HG02571 (cell line): Measurements from ENCODE around the gene TELO2.
"Not testable (repeated sequence)": the region's sequence is repeated elsewhere in the genome, so short reads cannot be mapped to it uniquely, and the experiment has no call there.

Experiments
- ATAC-seq: cut with Tn5 transposase; IDR thresholded peaks from one replicate; pipeline ENCODE4 v1.9.1; 2021; ENCODE audit warnings: mild to moderate bottlenecking, moderate library complexity; ENCODE audit not compliant: unreplicated experiment

TELO2 gene

GRCh38 chr16:1457489-1458245, 35.5 kb upstream of the TELO2 start:
- ATAC-seq: no peak

- no peak for ATAC-seq
These were observed 34.7 kb upstream of the TELO2 start for GRCh38 chr16:1458336-1458976.

- ATAC-seq: no peak
These were observed 34.2 kb upstream of the TELO2 start for GRCh38 chr16:1458977-1459341.

- ATAC-seq: no peak
These were observed 33.2 kb upstream of the TELO2 start for GRCh38 chr16:1459967-1460366.

GRCh38 chr16:1460602-1461138, 32.5 kb upstream of the TELO2 start:
- no peak for ATAC-seq

- no peak for ATAC-seq
These were observed 32.0 kb upstream of the TELO2 start for GRCh38 chr16:1461146-1461545.

- ATAC-seq: no peak
These were observed 28.8 kb upstream of the TELO2 start for GRCh38 chr16:1464196-1464893.

- ATAC-seq: no peak
These were observed 28.1 kb upstream of the TELO2 start for GRCh38 chr16:1464894-1465566.

GRCh38 chr16:1465567-1465915, 27.6 kb upstream of the TELO2 start:
- ATAC-seq: no peak

- ATAC-seq: no peak
These were observed 27.1 kb upstream of the TELO2 start for GRCh38 chr16:1466054-1466453.

- ATAC-seq: no peak
These were observed 26.1 kb upstream of the TELO2 start for GRCh38 chr16:1466968-1467521.

- no peak for ATAC-seq
These were observed 24.7 kb upstream of the TELO2 start for GRCh38 chr16:1468426-1468810.

GRCh38 chr16:1469141-1469540, 24.0 kb upstream of the TELO2 start:
- ATAC-seq: not testable (repeated sequence)

GRCh38 chr16:1469693-1470201, 23.4 kb upstream of the TELO2 start:
- no peak for ATAC-seq

GRCh38 chr16:1470481-1471251, 22.5 kb upstream of the TELO2 start:
- ATAC-seq: no peak

- ATAC-seq: no peak
These were observed 21.5 kb upstream of the TELO2 start for GRCh38 chr16:1471569-1472194.

GRCh38 chr16:1472974-1473373, 20.2 kb upstream of the TELO2 start:
- no peak for ATAC-seq

GRCh38 chr16:1474082-1474795, 18.9 kb upstream of the TELO2 start:
- ATAC-seq: no peak
